ENCODE results near the gene MVB12A. TPM values are rescaled to one million over a fixed set of nuclear protein-coding genes. Genes with fewer than 3 reads are reported as not detected.

MVB12A gene
- total and polyA plus RNA-seq, 10 of the 15 experiments (the other 5 are each of a cell fraction or from before 2014, with no cell fraction given), result 1.2 to 47.6 (median 26.3) TPM

DNA sequence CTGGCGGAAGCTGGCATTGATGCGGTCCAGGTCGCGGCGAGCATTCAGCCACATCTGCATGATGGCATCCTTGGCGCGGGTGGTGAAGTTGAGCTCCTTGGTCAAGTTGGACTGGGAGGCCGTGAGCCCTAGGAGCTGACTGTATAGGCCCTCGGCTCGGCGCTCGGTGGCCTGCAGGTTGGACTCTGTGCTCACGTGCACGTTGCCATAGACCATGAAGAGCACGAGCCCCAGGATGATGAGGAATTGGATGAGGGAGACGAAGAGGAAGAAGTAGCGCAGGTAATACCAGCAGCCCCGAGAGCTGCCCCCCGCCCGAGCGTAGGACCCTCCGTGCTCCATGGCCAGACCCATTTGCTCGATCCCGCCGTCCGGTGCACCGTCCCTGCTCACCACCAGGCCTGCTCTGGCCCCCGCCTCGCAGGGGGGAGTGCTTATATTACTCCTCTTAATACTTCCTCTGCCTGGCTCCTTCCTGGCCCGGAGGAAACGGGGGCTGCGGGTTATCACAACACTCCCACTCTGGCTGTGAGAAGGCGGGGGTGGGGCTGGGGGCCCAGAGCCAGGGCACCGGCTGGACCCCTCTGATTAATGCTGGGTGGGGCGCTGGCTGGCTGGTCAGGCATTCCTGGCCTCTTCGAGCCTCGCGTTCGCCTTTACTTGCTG is 42.8 kb upstream of the MVB12A start, which contains the start of gene PLVAP (continued):
- TF ChIP-seq MEF2A (IDR thresholded peaks at IDR 0.05; ENCODE audit: insufficient read depth, low read depth, low read length), result no peak
- TF ChIP-seq CHD4 (IDR thresholded peaks at IDR 0.05), result no peak
- no peak for TF ChIP-seq CBFB (IDR thresholded peaks at IDR 0.05; ENCODE audit: low read depth)
- TF ChIP-seq MTA2 (IDR thresholded peaks at IDR 0.05; ENCODE audit: low read depth), result no peak
- no peak for TF ChIP-seq IKZF2 (IDR thresholded peaks at IDR 0.05)

- ATAC-seq (no peak), DNase-seq (ENCODE audit: low read depth, low spot score) (no peak), FAIRE-seq (no peak)
- 25% methylated on average over 13 of the region's 13 CpGs for WGBS (ENCODE audit: insufficient coverage, insufficient replicate concordance, low lambda C conversion rate, missing lambda C conversion rate)
- Histone ChIP-seq H3K4me3 (no peak overlapping the region), H3K27me3 (replicated peaks in 1 of 2; ENCODE audit: control insufficient read depth in 2 of 2, insufficient read depth in 2 of 2, low read length in 1 of 2) (no peaks in the 10 kb centered on the region), H3K9me3 (replicated peaks; ENCODE audit: control insufficient read depth, insufficient read depth, low read length) (no peaks in the 10 kb centered on the region; the same call in 2 of the 3 replicates), H3K27ac (ENCODE audit: control insufficient read depth, insufficient read depth) (no peak overlapping the region), H3K9ac (ENCODE audit: control insufficient read depth, insufficient read depth, low read length) (no peak overlapping the region), H2AFZ (ENCODE audit: control insufficient read depth, low read depth, low read length) (no peak overlapping the region), H3K4me1 (ENCODE audit: control insufficient read depth, insufficient read depth, low read length) (peaks cover 20% of the 10 kb centered on the region), H3K36me3 (ENCODE audit: control insufficient read depth in 2 of 2, insufficient read depth in 2 of 2, low read length in 1 of 2) (no peaks in the 10 kb centered on the region), H4K20me1 (ENCODE audit: control insufficient read depth, insufficient read depth) (no peaks in the 10 kb centered on the region), H3K4me2 (ENCODE audit: control insufficient read depth, insufficient read depth) (no peak overlapping the region), H3K79me2 (ENCODE audit: control insufficient read depth, insufficient read depth, low read length) (no peaks in the 10 kb centered on the region)
- TF ChIP-seq, protein P1, sequence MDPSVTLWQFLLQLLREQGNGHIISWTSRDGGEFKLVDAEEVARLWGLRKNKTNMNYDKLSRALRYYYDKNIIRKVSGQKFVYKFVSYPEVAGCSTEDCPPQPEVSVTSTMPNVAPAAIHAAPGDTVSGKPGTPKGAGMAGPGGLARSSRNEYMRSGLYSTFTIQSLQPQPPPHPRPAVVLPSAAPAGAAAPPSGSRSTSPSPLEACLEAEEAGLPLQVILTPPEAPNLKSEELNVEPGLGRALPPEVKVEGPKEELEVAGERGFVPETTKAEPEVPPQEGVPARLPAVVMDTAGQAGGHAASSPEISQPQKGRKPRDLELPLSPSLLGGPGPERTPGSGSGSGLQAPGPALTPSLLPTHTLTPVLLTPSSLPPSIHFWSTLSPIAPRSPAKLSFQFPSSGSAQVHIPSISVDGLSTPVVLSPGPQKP (IDR thresholded peaks at IDR 0.05; ENCODE audit: low read depth, low read length), result no peak
- no peak for TF ChIP-seq SMAD5 (IDR thresholded peaks at IDR 0.05; ENCODE audit: low read depth)
- POLR2A ChIA-PET, result no interaction called here
- RAD21 ChIA-PET (ENCODE audit: unreplicated experiment), result no interaction called here
- SMC1A ChIA-PET (ENCODE audit: uncharacterized antibody, unreplicated experiment), result no interaction called here
- BruUV-seq (replicated peaks), result no TSS peak
- intact Hi-C loops (cut with micrococcal nuclease; ENCODE audit: unreplicated experiment) (no loop called here), in situ Hi-C loops (cut with MboI) (no loop called here)
- CTCF ChIA-PET, result no interaction called here
Measured at GRCh38 chr19:17378271-17378670, 41.6 kb upstream of the MVB12A start.
